GM21447 (cell line): Measurements from ENCODE around the gene CCDC183.

Experiments
- ATAC-seq: cut with Tn5 transposase; IDR thresholded peaks from one replicate; pipeline ENCODE4 v1.9.1; 2021; ENCODE audit not compliant: unreplicated experiment

CCDC183 gene

DNA sequence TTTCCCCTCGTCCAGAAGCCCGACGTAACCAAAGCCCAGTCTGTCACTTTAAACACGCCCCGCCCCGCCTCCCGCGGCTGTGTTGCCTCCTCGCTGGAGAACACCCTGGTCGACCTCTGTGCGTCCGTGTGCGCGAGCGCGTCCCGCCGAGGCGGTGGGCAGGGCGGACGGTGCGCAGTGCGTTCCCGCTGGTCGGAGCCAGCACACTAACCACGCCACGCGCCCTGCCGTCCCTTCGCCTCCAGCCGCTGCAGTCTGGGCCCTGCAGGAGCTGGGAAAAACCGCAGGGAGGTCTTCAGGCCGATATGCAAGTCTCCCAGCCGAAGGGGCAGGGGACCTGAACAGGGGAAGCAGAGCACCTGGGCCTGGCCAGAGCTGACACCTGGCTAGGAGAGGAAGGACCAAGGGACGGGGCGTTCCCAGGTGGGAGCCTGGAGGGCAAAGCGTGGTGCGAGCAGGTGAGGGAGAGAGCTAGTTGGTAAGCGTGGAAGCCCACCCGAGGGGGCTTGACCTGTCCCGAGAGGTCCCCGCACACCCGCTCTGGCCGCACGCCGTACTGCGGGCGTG is 51.8 kb downstream of the CCDC183 start:
- ATAC-seq: no peak

DNA sequence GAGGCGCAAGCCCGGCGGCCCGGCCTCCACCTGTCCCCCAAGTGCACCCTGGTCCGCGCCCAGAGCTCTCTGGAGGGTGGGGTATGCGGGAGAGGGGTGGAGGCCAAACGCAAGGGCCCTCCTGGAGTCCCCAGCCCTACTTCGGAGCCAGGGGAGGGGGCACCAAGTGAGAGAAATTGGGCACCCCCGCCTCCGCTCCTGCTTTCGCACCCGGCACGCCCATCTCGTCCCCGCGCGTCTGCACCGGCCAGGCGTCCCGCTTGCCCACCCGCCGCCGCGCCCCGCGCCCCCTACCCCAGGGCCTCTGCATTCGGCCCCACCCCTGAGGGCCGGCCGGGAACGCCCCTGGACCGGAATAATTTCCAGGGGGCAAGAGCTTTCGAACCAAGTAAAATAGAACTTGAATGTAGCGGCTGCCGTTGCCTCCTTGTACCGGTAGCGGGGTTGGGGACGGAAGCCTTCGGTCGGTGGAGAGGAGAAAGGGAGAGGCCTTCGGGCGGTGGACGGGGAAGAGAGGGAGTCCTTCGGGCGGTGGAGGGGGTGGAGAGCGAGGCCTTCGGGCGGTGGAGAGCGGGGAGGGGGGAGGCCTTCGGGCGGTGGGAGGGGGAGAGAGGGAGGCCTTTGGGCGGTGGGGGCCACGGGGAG is 52.4 kb downstream of the CCDC183 start:
- ATAC-seq: peak; percentile 3

DNA sequence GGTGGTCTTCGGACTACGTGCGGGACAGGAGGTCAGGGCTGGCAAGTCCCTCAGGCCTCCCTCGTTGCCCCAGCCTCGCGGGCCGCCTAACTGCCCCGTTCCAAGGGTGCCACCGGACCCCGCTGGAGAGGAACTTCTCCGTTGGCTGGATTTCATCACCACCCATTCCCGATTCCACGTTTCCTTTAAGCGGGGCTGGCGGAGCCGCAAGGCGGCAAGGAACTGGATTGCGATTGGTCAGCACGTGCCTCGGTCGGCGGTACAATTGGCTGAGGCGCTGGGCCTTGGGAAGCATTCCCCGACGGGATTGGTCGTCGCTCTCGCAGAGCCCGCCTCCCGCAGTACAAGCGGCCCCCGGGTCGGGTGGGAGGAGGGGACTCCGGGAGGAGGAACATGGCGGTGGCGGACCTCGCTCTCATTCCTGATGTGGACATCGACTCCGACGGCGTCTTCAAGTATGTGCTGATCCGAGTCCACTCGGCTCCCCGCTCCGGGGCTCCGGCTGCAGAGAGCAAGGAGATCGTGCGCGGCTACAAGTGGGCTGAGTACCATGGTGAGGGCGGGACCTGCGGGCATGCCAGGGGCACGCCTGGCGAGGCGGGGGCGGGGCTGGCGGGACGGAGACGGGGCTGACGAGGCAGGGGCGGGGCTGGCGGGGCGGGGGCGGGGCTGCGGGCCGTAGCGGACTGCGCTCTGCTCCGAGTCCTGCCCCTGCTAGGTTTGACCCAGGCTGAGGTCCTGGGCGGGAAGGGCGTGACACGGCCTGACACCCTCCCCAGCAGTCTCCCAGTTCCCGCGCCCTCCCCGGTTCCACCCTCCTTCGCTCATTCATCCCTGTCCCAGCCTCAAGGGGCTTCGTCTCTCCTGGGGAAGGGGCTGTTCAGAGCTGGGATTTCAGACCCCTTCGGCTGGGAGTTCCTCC is 53.2 kb downstream of the CCDC183 start, which contains the start of gene PHPT1:
PHPT1 (plus strand) TSS at position 372 of the 922 bp plus-strand sequence; CDS start at position 394, 22 bp downstream.
- peak; percentile 67 for ATAC-seq

DNA sequence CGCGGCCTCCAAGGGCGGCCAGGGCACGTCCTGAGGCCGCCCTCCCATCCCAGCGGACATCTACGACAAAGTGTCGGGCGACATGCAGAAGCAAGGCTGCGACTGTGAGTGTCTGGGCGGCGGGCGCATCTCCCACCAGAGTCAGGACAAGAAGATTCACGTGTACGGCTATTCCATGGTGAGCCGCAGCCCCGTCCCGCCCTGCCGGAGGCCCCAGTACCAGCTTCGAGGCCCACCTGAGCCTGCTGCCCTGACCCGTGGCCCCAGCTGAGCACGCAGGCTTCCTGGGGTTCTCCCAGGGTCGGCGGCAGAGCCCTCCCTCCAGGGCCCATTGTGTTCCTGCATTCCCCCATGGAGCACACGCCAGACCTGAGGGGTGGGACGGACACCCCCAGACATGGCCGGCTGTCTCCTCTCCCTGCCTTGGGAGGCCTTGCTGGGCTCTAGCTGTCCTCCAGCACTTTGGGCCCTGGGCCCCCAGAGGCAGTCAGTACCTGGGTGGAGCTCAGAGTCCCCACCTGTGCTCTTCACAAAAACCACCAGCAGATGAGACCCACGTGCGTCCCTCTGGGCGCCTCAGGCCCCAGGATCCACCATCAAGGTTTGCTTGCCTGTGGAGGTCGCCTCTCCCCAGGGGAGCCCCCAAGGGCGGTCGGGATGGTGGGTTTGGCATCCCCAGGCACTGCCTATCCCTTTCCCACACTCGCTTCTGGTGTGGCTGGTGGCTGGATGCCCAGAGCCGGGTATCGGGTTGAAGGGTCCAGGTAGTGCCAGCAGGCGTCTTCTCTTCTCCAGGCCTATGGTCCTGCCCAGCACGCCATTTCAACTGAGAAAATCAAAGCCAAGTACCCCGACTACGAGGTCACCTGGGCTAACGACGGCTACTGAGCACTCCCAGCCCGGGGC is 54.1 kb downstream of the CCDC183 start:
- ATAC-seq: no peak

DNA sequence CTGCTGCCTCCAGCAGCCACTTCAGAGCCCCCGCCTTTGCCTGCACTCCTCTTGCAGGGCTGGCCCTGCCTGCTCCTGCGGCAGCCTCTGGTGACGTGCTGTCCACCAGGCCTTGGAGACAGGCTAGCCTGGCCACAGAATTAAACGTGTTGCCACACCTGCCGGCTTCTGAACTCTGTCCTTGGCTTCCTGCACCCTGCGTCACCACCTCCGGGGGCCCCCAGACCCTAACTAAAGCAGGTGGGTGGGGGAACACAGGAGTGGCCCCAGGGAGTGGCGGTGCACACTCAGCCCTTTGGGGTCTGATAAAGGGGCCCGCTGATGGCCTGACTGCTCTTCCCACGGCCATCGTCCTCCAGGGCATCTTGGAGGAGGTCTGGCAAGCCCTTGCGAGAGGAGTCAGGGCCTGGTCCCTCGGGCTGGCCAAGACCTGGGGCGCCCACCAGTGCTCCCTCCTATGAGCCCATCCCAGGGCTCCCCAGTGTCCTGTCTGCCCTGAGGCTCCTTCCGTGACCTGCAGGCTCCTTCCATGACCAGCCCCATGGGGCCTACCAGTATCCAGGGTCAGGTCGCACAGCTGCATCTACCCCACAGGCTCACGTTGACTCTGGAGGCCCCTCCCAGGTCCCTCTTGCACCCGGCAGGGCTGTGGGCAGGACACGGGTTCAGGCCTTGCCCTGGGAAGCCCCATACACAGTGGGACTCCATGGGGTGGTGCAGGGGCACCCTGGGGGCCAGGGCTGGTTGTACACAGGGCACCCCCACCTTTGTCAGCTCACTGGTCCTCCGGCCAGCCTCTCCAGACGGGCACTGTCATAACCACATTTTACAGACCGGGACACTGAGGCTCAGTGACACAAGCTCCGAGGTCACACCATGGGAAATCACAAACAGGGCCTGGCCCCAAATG is 55.0 kb downstream of the CCDC183 start:
- ATAC-seq: no peak

DNA sequence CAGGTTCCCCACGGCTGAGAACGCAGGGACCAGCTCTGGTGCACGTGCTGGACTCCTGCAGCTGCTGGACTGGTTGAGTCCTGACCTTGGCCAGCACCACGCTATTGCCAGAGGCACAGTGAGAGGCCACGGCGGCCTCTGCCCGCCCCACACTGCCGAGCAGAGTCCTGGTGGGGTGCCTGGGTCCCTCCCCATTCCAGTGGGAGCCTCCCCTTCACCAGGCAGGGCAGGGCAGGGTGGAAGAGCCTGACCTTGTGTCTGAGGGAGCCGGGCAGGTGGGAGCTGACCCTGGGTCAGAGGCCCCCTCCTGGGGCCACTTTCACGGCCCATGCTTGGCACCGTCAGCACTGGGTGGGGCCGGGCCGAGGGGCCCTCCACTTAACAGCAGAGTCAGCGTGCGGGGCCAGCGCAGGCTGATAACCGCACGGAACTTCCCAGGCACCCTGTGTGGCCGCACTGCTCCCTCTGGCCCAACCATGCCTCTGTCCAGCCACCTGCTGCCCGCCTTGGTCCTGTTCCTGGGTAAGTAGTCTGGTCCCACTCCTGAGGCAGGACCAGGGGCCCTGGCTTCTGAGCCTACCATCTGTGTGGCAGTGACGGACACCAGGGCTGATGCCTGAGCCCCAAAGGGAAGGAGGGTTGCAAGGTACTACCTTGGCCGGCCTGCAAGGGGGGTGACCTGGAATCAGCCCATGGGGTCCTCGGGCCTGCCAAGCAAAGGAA is 56.0 kb downstream of the CCDC183 start, which contains the start of gene MAMDC4:
MAMDC4 (plus strand) TSS at position 406 of the 723 bp plus-strand sequence; CDS start at position 477, 71 bp downstream.
- ATAC-seq: no peak

DNA sequence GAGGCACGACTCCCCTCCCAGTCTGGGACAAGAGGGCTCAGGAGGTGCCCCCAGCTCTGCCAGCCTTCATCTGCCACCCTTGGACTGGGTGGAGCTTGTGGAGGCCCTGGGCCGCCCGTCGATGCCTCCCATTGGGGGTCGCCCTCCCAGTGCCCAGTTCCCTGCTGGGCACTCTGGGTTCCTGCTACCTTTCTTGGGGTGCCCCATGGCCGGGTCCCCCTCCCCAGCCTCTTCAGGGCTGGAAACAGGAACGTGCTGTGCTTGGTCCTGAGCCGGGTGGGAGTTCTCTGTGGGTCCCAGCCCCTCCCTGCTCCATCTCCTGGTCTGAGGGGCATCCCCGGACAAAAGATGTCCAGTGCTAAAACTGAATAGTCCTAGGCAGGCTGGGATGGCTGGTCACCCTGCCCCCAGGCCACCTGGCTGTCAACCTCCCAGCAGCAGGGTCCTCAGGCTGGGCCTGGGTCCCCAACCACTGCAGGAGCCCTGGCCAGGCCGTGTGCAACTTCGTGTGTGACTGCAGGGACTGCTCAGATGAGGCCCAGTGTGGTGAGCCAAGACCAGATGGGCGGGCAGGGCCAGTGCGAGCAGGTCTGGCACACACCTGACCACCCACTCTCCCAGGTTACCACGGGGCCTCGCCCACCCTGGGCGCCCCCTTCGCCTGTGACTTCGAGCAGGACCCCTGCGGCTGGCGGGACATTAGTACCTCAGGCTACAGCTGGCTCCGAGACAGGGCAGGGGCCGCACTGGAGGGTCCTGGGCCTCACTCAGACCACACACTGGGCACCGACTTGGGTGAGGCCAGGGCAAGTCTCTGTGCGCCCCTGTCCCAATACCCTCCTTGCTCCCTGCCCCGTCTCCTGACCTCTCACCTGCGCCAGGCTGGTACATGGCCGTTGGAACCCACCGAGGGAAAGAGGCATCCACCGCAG is 56.8 kb downstream of the CCDC183 start:
- ATAC-seq: no peak

DNA sequence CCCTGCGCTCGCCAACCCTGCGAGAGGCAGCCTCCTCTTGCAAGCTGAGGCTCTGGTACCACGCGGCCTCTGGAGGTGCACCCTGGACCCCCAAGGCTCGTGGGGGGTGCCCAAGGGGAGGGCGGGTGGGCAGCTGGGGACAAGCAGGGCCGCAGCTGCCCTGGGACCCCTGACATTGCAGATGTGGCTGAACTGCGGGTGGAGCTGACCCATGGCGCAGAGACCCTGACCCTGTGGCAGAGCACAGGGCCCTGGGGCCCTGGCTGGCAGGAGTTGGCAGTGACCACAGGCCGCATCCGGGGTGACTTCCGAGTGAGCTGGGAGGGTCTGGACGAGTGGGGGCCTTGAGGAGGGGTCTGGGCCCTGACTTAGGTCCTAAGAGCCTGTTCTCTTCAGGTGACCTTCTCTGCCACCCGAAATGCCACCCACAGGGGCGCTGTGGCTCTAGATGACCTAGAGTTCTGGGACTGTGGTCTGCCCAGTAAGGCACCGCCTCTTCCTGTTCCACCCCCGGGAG is 57.5 kb downstream of the CCDC183 start:
- no peak for ATAC-seq

DNA sequence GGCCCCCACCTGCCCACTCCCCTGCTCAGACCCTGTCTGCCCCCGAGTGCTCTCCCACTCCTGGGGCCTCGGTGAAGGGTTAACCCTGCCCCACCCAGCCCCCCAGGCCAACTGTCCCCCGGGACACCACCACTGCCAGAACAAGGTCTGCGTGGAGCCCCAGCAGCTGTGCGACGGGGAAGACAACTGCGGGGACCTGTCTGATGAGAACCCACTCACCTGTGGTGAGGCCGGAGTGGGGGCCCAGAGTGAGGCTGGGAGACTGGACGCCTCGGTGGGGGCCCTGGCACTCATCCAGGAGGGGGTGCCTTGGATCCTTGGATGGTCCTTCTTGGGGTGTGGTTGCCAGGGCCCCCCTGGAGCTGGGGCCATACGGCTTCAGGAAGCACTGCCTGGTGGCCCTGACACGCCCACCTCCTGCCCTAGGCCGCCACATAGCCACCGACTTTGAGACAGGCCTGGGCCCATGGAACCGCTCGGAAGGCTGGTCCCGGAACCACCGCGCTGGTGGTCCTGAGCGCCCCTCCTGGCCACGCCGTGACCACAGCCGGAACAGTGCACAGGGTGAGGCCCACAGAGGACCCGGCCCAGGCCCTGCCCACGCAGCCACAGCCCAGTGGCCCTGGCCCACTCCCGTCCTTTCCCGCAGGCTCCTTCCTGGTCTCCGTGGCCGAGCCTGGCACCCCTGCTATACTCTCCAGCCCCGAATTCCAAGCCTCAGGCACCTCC is 58.1 kb downstream of the CCDC183 start:
- no peak for ATAC-seq

DNA sequence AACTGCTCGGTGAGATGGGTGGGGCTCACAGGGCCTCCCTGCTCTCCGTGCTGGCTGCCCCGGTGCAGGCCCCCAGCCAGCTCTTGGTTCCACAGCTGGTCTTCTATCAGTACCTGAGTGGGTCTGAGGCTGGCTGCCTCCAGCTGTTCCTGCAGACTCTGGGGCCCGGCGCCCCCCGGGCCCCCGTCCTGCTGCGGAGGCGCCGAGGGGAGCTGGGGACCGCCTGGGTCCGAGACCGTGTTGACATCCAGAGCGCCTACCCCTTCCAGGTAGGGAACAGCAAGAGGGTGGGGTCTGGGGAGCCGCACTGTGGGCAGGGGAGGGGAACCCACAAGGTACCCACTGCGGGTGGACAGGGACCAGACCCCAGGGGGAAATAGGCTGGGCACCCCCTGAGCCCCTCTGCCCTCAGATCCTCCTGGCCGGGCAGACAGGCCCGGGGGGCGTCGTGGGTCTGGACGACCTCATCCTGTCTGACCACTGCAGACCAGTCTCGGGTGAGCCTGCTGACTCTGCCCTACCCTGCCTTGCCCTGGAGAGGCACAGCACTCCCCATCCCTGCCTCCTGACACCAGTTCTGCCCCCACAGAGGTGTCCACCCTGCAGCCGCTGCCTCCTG is 58.8 kb downstream of the CCDC183 start:
- ATAC-seq: no peak

DNA sequence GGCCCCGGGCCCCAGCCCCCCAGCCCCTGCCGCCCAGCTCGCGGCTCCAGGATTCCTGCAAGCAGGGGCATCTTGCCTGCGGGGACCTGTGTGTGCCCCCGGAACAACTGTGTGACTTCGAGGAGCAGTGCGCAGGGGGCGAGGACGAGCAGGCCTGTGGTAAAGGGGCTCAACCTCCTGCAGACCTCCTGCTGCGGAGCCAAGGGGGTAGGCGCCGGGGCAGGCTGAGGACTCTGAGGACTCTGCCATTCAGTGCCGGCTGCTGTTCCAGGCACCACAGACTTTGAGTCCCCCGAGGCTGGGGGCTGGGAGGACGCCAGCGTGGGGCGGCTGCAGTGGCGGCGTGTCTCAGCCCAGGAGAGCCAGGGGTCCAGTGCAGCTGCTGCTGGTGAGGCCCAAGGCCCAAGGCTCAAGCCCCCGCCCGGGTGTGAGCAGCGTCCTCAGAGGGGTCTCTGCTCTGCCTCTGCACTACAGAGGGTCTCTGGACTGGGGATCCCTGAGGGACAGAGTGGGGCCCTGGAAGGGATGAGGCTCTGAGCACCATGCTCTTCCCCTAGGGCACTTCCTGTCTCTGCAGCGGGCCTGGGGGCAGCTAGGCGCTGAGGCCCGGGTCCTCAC is 59.4 kb downstream of the CCDC183 start:
- no peak for ATAC-seq

DNA sequence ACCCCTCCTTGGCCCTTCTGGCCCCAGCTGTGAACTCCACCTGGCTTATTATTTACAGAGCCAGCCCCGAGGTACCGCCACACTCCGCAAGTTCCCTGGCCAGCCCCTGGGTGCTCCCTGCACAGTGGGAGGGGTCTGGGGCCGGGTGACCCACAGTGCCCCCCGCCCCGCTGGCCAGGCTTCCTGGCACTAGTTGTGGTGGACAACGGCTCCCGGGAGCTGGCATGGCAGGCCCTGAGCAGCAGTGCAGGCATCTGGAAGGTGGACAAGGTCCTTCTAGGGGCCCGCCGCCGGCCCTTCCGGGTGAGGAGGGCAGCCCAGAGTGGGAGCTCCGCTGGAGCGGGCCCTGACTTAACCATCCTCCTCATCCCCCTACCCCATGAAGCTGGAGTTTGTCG is 59.9 kb downstream of the CCDC183 start:
- no peak for ATAC-seq

DNA sequence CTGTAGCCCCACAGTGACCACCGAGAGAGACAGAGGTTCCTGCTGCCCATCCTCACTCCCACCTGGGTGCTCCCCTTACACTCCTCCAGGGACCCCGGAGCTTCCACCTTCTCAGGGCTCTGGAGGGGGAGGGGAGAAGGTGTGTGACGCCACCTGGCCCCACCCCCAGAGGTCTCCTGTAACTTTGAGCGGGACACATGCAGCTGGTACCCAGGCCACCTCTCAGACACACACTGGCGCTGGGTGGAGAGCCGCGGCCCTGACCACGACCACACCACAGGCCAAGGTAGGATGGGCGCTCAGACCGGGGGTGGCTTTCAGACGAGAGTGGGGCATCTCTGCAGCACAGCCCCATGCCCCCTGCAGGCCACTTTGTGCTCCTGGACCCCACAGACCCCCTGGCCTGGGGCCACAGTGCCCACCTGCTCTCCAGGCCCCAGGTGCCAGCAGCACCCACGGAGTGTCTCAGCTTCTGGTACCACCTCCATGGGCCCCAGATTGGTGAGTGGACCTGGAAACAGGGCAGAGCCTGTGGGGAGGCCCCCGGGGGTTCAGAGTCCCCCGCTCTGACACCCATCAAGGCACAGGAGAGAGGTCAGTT is 60.5 kb downstream of the CCDC183 start:
- ATAC-seq: no peak

DNA sequence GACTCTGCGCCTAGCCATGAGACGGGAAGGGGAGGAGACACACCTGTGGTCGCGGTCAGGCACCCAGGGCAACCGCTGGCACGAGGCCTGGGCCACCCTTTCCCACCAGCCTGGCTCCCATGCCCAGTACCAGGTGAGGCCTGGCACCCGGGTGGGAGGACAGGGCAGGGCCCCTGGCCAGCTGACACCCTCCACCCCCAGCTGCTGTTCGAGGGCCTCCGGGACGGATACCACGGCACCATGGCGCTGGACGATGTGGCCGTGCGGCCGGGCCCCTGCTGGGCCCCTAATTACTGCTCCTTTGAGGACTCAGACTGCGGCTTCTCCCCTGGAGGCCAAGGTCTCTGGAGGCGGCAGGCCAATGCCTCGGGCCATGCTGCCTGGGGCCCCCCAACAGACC is 61.0 kb downstream of the CCDC183 start:
- ATAC-seq: no peak
